ENCODE data around the gene BTBD3. TPM values are rescaled to one million over a fixed set of nuclear protein-coding genes. Genes with fewer than 3 reads are reported as not detected.

Gene BTBD3
- total and polyA plus RNA-seq, 2 donors from 2014 or later = 11.6 to 37.7 TPM

- H3K27ac ChIP-seq (ENCODE audit: low read depth in 2 of 2, low read length in 2 of 2) = no peak overlapping the region
- no peaks in the 10 kb centered on the region for H3K36me3 ChIP-seq (ENCODE audit: control insufficient read depth in 2 of 3, insufficient read depth in 3 of 3, low read length in 3 of 3)
- no peak for TF ChIP-seq CTCF (IDR thresholded peaks at IDR 0.05; ENCODE audit: borderline replicate concordance, extremely low read depth, insufficient read depth)
- intact Hi-C loops (cut with DNase I) = no loop called here
- FAIRE-seq (no peak), DNase-seq (no peak)
- no peaks in the 10 kb centered on the region for H3K4me1 ChIP-seq (ENCODE audit: control insufficient read depth in 2 of 3, insufficient read depth in 2 of 3, low read depth in 1 of 3, low read length in 3 of 3)
- no peak overlapping the region for H3K9ac ChIP-seq (ENCODE audit: low read length in 3 of 3)
- H3K27me3 ChIP-seq (ENCODE audit: control insufficient read depth, insufficient read depth, low read length) = no peaks in the 10 kb centered on the region
- no peak overlapping the region for H3K4me3 ChIP-seq (ENCODE audit: low read length in 3 of 3)
- peaks cover 0 to 3% (median 0%) of the 10 kb centered on the region in 3 donors for H3K9me3 ChIP-seq (ENCODE audit: control insufficient read depth in 2 of 3, insufficient read depth in 1 of 3, low read length in 3 of 3)
Measured at GRCh38 chr20:11876555-11876954, 41.1 kb upstream of the BTBD3 start.

- peaks cover 0 to 3% (median 0%) of the 10 kb centered on the region in 3 donors for H3K9me3 ChIP-seq (ENCODE audit: control insufficient read depth in 2 of 3, insufficient read depth in 1 of 3, low read length in 3 of 3)
- TF ChIP-seq CTCF (IDR thresholded peaks at IDR 0.05; ENCODE audit: borderline replicate concordance, extremely low read depth, insufficient read depth) = no peak
- no peak overlapping the region for H3K9ac ChIP-seq (ENCODE audit: low read length in 3 of 3)
- H3K27me3 ChIP-seq (ENCODE audit: control insufficient read depth, insufficient read depth, low read length) = no peaks in the 10 kb centered on the region
- DNase-seq = no peak
- intact Hi-C loops (cut with DNase I) = no loop called here
- FAIRE-seq = no peak
- no peaks in the 10 kb centered on the region for H3K4me1 ChIP-seq (ENCODE audit: control insufficient read depth in 2 of 3, insufficient read depth in 2 of 3, low read depth in 1 of 3, low read length in 3 of 3)
- H3K4me3 ChIP-seq (ENCODE audit: low read length in 3 of 3) = no peak overlapping the region
- no peak overlapping the region for H3K27ac ChIP-seq (ENCODE audit: low read depth in 2 of 2, low read length in 2 of 2)
- no peaks in the 10 kb centered on the region for H3K36me3 ChIP-seq (ENCODE audit: control insufficient read depth in 2 of 3, insufficient read depth in 3 of 3, low read length in 3 of 3)
Measured at GRCh38 chr20:11880680-11881079, 37.0 kb upstream of the BTBD3 start.

- H3K4me1 ChIP-seq (ENCODE audit: control insufficient read depth in 2 of 3, insufficient read depth in 2 of 3, low read depth in 1 of 3, low read length in 3 of 3) = no peaks in the 10 kb centered on the region
- no peak for TF ChIP-seq CTCF (IDR thresholded peaks at IDR 0.05; ENCODE audit: borderline replicate concordance, extremely low read depth, insufficient read depth)
- peaks cover 0 to 3% (median 0%) of the 10 kb centered on the region in 3 donors for H3K9me3 ChIP-seq (ENCODE audit: control insufficient read depth in 2 of 3, insufficient read depth in 1 of 3, low read length in 3 of 3)
- no peak overlapping the region for H3K27ac ChIP-seq (ENCODE audit: low read depth in 2 of 2, low read length in 2 of 2)
- H3K36me3 ChIP-seq (ENCODE audit: control insufficient read depth in 2 of 3, insufficient read depth in 3 of 3, low read length in 3 of 3) = no peaks in the 10 kb centered on the region
- no peaks in the 10 kb centered on the region for H3K27me3 ChIP-seq (ENCODE audit: control insufficient read depth, insufficient read depth, low read length)
- H3K4me3 ChIP-seq (ENCODE audit: low read length in 3 of 3) = no peak overlapping the region
- intact Hi-C loops (cut with DNase I) = no loop called here
- FAIRE-seq = no peak
- no peak for DNase-seq
- H3K9ac ChIP-seq (ENCODE audit: low read length in 3 of 3) = no peak overlapping the region
Measured at GRCh38 chr20:11881449-11881848, 36.2 kb upstream of the BTBD3 start.

- intact Hi-C loops (cut with DNase I) = no loop called here
- H3K27ac ChIP-seq (ENCODE audit: low read depth in 2 of 2, low read length in 2 of 2) = no peak overlapping the region
- no peaks in the 10 kb centered on the region for H3K36me3 ChIP-seq (ENCODE audit: control insufficient read depth in 2 of 3, insufficient read depth in 3 of 3, low read length in 3 of 3)
- H3K9ac ChIP-seq (ENCODE audit: low read length in 3 of 3) = no peak overlapping the region
- H3K27me3 ChIP-seq (ENCODE audit: control insufficient read depth, insufficient read depth, low read length) = no peaks in the 10 kb centered on the region
- no peak overlapping the region for H3K4me3 ChIP-seq (ENCODE audit: low read length in 3 of 3)
- FAIRE-seq (peak; percentile 68), DNase-seq (no peak)
- H3K4me1 ChIP-seq (ENCODE audit: control insufficient read depth in 2 of 3, insufficient read depth in 2 of 3, low read depth in 1 of 3, low read length in 3 of 3) = no peaks in the 10 kb centered on the region
- TF ChIP-seq CTCF (IDR thresholded peaks at IDR 0.05; ENCODE audit: borderline replicate concordance, extremely low read depth, insufficient read depth) = no peak
- H3K9me3 ChIP-seq (ENCODE audit: control insufficient read depth in 2 of 3, insufficient read depth in 1 of 3, low read length in 3 of 3) = peaks cover 0 to 3% (median 0%) of the 10 kb centered on the region in 3 donors
Measured at GRCh38 chr20:11882651-11883050, 35.0 kb upstream of the BTBD3 start.

Data from kidney (tissue), 14 donors.